HG03342 (cell line): ENCODE results near the gene BCL11B.

ENCODE experiments used
- ATAC-seq: cut with Tn5 transposase; IDR thresholded peaks from one replicate; pipeline ENCODE4 v1.9.1; 2021; ENCODE audit warnings: mild to moderate bottlenecking, moderate library complexity; ENCODE audit not compliant: unreplicated experiment

The BCL11B gene

DNA sequence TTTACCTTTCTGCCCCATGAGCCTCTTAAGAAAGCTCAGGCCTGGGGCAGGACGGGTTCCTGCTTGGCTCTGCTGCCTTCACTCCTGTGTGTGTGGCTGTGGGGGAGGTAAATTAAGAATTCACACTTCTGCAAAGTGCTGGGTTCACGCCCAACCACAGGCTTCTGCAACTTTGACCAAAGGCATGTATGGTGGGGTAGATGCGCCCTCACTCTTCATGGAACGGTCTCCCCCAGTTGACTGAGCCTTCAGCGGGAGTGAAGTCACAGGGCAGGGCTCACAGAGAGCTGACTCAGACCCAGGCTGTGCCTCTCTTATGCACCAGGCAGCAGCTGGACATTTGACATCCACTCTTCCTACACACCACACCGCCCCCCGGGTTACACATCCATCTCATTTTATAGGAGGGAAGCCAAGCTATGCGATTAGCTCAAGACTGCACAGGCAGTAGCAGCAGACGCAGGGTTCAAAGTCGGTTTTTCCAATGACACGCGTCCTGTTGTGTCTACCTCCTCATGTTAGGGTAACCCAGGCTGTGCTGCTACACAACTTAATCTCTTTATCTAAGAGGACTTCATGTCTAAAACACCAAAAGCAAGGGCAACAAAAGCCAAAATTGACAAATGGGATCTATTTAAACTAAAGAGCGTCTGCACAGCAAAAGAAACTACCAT lies 15.4 kb upstream of the BCL11B start:
- peak; percentile 71 for ATAC-seq

DNA sequence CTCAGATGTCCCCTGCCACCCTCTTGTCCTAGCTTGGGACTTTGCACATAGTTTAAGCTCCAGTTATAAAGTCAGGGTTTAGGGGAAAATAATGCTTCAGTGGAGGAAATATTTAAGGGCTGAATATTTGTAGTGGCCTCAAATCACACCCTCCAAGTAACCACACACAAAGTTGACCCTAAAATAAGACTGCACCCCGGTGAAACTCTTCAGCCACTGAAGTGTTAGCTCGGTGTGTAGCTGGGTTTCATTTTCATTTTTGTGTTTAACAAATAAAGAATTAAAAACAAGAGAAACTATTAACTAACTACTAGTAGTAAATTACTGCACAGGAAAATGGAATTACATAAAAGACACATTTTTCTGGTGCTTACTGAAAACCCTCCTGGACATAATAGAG lies 14.8 kb upstream of the BCL11B start:
- peak; percentile 48 for ATAC-seq

DNA sequence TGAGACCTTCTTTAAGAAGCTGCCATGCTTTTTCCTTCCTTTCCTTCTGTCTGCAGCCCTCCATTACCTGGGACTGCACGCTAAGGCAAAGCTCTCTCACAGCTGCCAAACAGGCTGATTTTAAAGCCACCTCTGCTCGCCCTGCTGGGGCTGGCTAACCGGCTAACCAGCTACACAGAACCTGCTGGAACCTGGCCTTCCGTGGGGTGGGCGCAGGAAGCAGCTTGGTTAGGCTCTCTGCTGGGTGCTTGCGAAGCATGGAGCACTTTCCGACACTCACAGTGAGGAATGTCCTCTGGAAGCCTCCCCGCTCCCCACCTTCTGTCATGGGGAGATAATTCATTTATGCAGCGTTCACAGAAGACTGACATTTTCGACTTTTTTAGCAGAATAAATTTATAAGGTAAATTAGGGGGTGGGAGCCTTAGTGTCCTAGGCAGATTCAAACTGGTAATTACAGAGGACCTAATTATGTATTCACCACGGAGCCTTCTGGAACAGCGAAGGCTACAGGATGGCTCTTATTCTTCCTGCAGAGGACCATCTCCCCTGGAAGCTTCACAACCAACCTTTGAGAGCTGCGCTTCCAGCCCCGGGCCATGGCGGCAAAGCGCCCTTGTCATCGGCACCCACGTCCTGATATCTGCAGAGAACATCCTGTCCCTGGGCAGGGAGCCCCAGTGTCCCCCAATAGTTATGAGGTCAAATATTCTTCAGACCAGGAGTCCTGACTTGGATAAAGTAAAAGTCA lies 12.4 kb upstream of the BCL11B start:
- ATAC-seq, result no peak

GRCh38 chr14:99282261-99283050 lies 10.5 kb upstream of the BCL11B start:
- no peak for ATAC-seq

DNA sequence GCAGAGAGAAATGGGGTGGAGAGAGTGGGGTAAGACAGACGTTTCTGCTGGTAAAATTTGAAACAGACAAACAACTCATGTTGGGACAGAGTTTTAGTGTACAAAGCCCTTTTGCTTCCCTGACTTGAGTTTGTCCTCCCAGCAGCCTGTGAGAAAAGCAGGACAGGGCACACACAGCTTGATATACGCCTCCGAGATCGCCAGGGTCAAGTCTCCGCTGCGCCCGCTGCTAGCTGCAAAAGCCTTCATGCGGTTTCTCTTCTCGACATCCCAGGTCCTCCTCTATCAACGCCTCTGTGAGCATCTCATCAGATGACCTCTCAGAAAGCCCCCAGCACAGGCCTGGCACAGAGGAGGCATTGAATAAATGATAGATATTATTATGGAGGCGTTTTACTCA lies 9.4 kb upstream of the BCL11B start:
- ATAC-seq, result no peak

DNA sequence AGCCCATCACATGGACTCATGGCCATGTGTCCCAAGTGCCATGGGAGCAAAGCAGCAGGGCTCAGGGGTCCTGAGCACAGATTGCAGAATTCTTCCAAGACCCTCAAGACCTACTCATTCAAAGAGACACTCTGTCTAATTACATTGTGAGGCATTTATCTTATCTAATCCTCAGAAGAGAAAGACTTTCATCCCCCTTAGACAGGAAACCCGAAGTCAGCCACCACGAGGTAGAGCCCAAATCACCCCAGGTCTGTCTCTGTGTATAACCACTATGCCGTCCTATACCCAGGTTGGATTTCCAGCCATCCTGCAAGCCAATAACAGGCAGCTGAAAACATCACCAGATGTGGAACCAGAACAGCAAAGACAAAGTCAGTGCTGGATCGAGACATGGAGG lies 8.9 kb upstream of the BCL11B start:
- no peak for ATAC-seq

DNA sequence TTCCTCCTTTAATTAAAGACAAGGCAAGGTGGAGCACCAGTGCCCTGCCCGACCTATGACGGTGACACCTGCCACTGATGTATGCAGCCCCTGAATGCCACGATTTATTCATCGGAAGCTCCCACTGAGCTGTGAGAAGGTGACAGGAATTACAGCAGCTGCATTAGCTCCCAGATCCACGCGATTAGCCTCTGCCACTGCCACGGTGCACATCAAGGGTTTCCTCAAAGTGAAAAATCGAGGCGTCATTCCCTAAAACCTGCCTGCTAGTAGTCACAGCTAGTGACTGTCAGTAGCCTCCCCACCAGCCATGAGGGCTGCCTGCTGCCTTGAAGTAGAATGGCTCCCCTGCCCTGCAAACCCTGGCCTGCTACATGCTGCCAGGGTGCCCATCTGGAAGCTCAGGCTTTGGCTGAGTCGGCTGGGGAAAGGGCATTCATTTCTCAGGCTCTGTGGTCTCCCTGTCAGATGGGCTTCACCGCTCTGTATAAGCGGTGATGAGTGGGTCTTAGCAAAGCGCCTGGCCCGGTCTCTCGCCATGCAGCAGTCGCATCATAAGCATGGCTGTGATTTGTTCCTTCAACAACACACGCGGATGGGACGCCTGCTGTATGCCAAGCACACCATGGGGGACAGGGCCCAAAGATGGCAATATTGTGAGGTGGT lies 8.2 kb upstream of the BCL11B start:
- ATAC-seq, result no peak

DNA sequence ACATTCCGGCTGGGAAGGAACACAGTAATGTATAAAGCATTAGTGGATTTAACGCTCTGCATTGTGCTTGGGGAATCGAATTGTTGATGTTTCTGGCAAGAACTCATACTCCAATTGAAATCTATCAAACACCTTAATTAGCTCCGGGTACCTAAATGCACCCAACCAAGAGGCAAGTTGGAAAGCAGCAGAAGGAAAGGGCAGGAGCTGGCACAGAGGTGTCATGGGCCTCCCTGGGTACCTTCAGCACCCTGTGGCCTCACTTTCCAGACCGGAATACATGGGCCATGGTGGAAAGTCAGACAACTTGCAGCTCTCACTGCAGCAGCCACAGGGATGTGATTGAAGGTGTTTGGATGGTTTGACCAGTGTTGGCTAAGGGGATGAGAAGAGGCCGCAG lies 6.8 kb upstream of the BCL11B start:
- no peak for ATAC-seq

GRCh38 chr14:99277530-99277929 lies 5.5 kb upstream of the BCL11B start:
- ATAC-seq, result no peak

- ATAC-seq, result no peak
These were observed 4.5 kb upstream of the BCL11B start for GRCh38 chr14:99276482-99276881.

GRCh38 chr14:99275222-99275584 lies 3.2 kb upstream of the BCL11B start:
- ATAC-seq, result no peak

GRCh38 chr14:99274346-99275221 lies 2.6 kb upstream of the BCL11B start:
- ATAC-seq, result no peak

DNA sequence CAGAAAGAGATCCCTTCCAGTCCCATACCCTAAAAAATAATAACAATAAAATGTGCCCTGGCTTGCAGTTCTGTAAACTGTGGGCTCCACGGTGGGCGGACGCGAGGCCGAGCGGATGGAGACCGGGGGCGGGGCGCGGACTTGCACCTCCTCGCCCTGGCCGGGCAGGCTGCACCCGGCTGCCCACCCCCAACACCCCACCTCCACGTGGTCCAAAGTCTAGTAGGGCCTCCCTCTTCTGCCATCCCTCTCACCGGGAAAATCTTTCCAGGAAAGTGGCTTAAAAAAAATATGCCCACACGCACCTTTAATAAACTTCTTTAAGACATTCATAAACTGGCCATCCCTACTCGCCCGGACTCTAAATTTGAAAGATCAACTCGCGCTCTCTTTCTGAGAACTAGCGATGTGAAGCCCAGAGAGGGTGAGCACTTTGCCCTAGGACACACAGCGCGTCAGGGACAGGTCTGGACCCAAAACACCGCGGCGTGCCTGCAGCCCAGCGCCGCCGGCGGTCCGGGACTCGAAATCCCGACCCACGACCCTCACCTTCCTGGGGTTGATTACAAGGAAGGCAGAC lies 1.9 kb upstream of the BCL11B start:
- no peak for ATAC-seq

DNA sequence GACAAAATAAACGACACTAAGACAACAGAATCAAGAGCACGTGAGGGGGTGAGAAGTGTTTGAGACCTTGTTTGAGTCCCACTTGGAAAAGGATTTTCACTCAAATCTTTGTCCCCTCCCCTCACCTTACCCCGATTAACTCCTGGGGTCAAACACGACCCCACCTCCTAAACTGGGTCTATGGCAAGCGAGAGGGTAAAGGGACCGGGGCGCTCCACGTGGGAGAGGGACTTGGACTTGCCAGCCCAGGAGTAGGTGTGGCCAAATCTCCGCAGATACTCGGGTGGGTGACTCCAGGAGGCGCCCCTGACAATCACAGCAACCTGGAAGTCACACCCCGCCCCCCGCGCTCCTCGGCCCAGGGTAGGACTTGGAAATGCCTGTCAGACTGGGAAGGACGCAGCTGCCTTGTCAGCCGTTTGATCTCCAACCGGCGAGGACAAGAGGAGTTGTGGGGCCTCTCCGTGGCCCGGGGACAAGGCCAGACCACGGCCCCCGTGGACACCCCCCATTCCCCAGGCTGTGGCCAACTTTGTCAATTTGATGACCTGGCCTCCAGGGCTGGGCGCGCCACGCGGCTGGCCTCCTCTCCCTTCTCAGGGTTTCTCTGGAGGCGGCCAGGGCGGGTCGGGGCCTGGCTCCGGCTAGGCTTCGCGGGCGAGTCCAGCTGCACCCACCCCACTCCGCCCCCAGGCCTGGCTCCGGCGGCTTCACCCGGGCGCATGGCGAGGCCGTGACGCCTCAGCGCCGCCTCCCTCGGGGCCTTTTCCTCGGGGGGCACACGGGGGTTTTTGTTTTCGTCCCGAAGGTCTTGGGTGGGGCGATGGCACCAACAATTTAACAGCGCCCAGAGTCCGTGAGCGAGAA lies 1.1 kb upstream of the BCL11B start:
- no peak for ATAC-seq

DNA sequence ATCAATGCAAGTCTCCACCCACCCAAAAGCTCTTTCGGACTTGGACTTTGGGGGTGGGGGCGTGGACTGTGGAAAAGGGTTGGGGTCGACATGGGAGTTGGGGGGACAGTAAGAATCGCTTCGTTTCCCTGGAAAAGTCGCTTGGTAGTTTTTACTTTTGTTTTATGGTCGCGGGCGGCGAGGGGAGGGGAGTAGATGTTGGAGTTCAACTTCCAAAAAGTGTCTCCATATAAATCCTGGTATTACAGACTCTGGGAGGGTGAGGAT lies 568 bp upstream of the BCL11B start:
- ATAC-seq, result no peak

GRCh38 chr14:99271221-99271941 lies 616 bp downstream of the BCL11B start:
- no peak for ATAC-seq

- no peak for ATAC-seq
These were observed 1.4 kb downstream of the BCL11B start for GRCh38 chr14:99270458-99271220.
